ENCODE results near the gene TEFM.

- TF ChIP-seq CTCF (conservative IDR thresholded peaks at IDR 0.05 in 1 of 2, IDR thresholded peaks at IDR 0.05 in 1 of 2; ENCODE audit: low read depth in 1 of 2, low read length in 2 of 2) (no peak), EZH2 (IDR thresholded peaks at IDR 0.05; ENCODE audit: low read length, missing control alignments) (no peak)
Measured at GRCh38 chr17:30894236-30894635, 11.8 kb downstream of the TEFM start.
